ENCODE results near the gene MACO1.
"Not testable (repeated sequence)": the region's sequence is repeated elsewhere in the genome, so short reads cannot be mapped to it uniquely, and the experiment has no call there.

Gene MACO1

GRCh38 chr1:25425098-25426085 lies 5.3 kb upstream of the MACO1 start:
- DNase-seq, result no peak

DNA sequence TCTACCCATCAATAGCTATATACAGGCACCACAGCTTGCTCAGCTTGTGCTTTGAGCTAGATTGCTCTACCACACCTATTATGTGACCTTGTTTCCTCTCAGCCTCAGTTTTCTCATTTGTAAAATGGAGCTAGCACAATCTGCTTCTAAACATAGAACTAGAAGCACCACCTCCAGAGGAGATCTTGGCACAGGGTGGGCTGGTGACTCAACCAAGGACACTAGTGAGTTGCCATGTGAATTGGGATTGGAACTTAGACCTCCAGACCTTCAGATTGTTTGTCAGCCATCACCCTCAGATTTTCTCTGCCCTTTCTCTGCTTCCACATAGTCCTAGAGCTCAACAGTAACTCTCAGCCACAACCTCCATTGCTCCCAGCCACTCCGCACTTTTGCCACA lies 3.0 kb upstream of the MACO1 start:
- DNase-seq, result no peak

GRCh38 chr1:25428475-25429166 lies 2.1 kb upstream of the MACO1 start:
- DNase-seq, result no peak

GRCh38 chr1:25430967-25431881 lies 527 bp downstream of the MACO1 start:
- DNase-seq, result peak; percentile 85

DNA sequence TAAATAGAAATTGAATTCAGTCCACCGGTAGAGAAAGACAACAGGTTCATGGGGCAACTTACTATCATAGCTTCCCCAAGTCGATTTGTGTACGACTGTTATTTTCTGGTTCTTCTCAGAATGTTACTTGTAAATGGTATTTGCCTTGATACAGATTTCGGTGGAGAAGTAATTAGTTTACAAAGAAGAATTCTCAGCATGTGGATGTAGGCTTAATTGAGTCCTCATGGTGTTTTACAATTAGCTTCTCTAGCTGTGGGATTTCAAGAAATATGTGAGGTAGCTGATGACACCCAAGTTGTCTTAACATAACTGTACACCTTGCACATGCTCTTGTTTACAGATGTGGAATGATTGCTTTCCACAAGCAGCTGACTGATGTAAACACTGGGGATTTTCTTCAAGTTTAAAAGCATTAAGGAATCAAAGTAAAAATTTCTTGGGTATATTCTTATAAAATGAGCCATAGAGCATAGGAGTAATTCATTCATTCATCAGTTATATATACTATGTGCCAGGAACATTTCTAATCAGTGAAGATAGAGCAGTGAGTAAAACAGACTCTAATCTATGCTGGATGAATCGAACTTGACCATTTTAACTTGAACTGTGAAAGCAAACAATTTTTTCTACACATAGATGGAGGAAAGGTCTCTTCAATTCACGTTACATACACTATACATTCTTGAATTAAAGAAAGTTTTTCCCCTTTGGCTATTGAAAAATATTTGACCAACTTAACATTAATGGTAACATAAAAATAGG lies 1.4 kb downstream of the MACO1 start:
- DNase-seq, result no peak

DNA sequence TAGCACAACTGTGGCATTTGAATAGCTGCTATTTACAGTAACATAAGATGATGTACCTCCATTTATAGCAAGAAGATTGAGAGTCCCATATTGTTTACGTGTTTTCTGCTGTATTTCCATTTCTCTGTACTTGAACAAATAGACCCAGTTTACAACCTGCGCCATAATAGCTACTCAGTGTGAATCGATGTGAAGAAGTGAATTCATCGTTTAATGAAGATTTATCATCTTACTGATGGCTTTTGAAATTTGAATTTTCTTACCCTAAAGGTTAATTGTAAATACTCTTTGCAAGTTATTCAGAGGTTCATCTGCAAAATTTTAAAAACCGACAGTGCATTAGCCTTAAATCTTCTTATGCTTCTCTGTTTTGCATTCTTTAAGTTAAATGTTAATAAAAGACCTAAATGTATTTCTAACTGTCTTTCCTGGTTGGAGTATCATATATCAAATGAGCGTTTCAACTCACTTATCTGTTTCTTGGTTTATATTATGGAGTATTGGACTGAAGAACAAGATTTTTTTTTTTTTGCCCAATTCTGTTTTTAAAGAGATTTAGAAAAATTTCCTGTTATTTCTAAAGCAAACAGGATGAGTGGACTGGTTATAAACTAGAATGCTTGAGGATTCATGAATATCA lies 2.2 kb downstream of the MACO1 start:
- DNase-seq, result no peak

- no peak for DNase-seq
Observed at GRCh38 chr1:25433389-25434186, 2.9 kb downstream of the MACO1 start.

DNA sequence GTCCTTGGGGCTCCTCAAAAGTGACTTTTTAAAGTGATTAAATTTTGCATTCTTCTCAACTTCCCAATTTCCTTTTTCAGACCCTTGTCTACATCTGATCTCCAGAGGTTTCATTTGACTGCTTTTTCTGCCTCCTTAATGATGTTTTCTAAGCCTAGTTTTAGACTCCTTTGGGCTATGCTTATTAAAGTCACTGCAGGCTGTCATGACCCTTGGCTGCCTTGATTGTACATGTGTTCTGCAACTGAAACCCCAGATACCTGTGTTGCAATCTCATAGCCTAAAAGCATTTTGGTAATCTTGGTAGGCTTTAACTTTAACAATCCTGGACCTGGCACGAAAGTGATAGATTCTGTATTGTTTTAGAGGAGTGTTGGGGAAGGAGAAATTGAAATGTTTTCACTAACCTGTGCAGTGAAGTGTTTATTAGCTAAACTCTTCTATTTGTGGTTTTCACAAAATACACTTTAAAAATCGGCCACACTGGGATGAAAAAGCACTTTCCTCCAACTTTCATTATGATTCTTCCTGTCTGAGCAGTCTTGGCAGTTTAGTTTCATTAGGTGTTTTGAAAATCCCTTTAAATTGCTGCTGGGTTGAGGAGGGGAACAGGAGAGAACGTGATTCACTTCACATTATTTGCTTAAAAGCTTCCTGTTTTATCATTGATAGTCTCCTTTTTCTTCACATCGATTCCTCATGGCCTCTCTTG lies 4.9 kb downstream of the MACO1 start:
- no peak for DNase-seq

DNA sequence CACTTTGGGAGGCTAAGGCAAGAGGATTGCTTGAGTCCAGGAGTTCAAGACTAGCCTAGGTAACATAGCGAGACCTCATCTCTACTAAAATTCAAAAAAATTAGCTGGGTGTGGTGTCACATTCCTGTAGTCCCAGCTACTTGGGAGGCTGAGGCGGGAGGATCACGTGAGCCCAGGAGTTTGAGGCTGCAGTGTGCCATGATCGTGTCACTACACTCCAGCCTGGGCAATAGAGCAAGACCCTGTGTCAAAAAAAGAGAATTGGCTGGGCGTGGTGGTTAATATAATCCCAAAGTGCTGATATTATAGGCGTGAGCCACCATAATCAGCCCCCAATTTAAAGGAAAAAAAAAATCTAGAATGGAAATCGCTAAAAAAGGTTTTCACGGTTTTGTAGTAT lies 7.0 kb downstream of the MACO1 start:
- no peak for DNase-seq

- no peak for DNase-seq
Observed at GRCh38 chr1:25439287-25439686, 8.6 kb downstream of the MACO1 start.

- no peak for DNase-seq
Observed at GRCh38 chr1:25442178-25442577, 11.5 kb downstream of the MACO1 start.

GRCh38 chr1:25443030-25443699 lies 12.5 kb downstream of the MACO1 start:
- no peak for DNase-seq

GRCh38 chr1:25444604-25445003 lies 13.9 kb downstream of the MACO1 start:
- DNase-seq, result not testable (repeated sequence)

- DNase-seq, result no peak
Observed at GRCh38 chr1:25445993-25446538, 15.4 kb downstream of the MACO1 start.

DNA sequence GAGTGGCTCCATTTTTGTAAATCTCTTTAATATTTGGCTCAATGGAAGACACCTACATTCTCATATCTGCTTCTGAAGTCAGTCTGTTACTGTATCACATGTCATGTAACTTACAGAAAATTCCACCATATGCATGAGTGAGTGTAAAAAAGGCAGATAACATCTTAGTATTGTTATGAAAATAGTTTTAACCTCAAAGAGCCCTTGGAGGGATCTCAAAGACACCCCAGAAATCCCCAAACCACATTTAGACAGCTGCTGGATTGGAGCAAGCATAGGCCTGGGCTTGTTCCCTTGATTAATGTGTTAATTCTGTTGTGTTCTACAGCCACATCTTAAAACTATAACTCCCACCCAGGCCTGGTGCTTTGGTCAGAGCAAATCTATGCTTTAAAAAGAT lies 16.9 kb downstream of the MACO1 start:
- no peak for DNase-seq

GRCh38 chr1:25450891-25451290 lies 20.2 kb downstream of the MACO1 start:
- DNase-seq, result no peak

GRCh38 chr1:25451908-25452307 lies 21.2 kb downstream of the MACO1 start:
- no peak for DNase-seq

DNA sequence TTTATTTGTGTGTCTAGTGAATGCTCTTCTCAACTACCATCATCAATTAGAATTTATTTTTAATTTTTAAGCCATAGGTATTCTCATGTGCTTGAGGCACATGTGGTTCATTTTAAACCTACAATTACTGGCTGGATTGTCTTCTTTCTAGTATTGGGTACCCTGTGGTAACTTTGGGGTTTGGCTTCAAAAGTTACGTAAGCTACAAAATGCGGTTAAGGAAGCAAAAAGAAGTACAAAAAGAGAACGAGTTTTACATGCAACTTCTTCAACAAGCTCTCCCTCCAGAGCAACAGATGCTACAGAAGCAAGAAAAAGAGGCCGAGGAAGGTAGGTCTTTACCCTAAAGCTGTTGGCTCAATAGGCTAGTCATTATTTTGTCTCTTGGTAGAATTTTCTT lies 25.8 kb downstream of the MACO1 start:
- no peak for DNase-seq

All from stimulated activated naive CD4-positive, alpha-beta T cell treated with Interleukin-2 at 50 U/mL for 16 hours (primary cell).